Duodenal mucosa (tissue), 2 donors: ENCODE results near the gene APOBEC3F.
"Not testable (repeated sequence)": the region's sequence is repeated elsewhere in the genome, so short reads cannot be mapped to it uniquely, and the experiment has no call there.

ENCODE experiments used
- H3K27ac ChIP-seq: one replicate; pipeline ENCODE4 v1.7.0; 2013; ENCODE audit warnings: low read depth, low read length
- H3K27me3 ChIP-seq, 2 donors: one replicate each; pipeline ENCODE4 v1.7.0; 2013; ENCODE audit warnings: low read length in 2 of 2, control low read depth in 1 of 2; ENCODE audit not compliant: insufficient read depth in 2 of 2, control insufficient read depth in 1 of 2
- H3K36me3 ChIP-seq, 2 donors: one replicate each; pipeline ENCODE4 v1.7.0; 2013; ENCODE audit warnings: low read length in 2 of 2, control low read depth in 1 of 2; ENCODE audit not compliant: insufficient read depth in 2 of 2, control insufficient read depth in 1 of 2
- H3K4me1 ChIP-seq, 2 donors: one replicate each; pipeline ENCODE4 v1.7.0; 2013; ENCODE audit warnings: low read length in 2 of 2, control low read depth in 1 of 2; ENCODE audit not compliant: insufficient read depth in 2 of 2, control insufficient read depth in 1 of 2
- H3K4me3 ChIP-seq, 2 donors: one replicate each; pipeline ENCODE4 v1.7.0; 2013; ENCODE audit warnings: low read length in 2 of 2, low read depth in 1 of 2
- H3K9ac ChIP-seq, 2 donors: one replicate each; pipeline ENCODE4 v1.7.0; 2013; ENCODE audit warnings: low read length in 2 of 2, low read depth in 1 of 2
- H3K9me3 ChIP-seq, 2 donors: one replicate each; pipeline ENCODE4 v1.7.0; 2013; ENCODE audit warnings: low read length in 2 of 2, control low read depth in 1 of 2; ENCODE audit not compliant: control insufficient read depth in 1 of 2

APOBEC3F gene

DNA sequence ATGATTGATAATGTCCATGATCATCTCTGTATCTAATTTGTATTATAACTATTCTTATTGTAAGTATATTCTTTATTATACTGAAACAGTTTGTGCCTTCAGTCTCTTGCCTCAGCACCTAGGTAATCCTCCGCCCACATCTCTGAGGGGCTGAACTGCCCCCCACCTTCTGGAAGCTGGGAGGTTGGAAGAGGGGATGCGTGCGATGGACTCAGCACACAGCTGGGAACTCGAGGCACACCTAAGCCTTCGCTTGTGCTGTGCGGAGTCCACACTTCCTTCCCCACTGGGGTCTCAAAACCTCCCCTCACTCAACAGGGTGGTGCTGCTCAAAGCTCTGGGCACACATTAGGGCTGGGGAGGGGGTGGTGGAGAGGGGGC is 27.1 kb upstream of the APOBEC3F start:
- Histone ChIP-seq H3K27ac (peak overlapping the region; percentile 57), H3K4me3 (peak overlapping the region; percentile 68 to 70), H3K4me1 (peaks cover 5 to 14% of the 10 kb centered on the region in 2 donors), H3K9ac (peak overlapping the region; percentile 63 to 65)
- H3K9me3 ChIP-seq, H3K27me3 ChIP-seq, H3K36me3 ChIP-seq: not testable (repeated sequence)

DNA sequence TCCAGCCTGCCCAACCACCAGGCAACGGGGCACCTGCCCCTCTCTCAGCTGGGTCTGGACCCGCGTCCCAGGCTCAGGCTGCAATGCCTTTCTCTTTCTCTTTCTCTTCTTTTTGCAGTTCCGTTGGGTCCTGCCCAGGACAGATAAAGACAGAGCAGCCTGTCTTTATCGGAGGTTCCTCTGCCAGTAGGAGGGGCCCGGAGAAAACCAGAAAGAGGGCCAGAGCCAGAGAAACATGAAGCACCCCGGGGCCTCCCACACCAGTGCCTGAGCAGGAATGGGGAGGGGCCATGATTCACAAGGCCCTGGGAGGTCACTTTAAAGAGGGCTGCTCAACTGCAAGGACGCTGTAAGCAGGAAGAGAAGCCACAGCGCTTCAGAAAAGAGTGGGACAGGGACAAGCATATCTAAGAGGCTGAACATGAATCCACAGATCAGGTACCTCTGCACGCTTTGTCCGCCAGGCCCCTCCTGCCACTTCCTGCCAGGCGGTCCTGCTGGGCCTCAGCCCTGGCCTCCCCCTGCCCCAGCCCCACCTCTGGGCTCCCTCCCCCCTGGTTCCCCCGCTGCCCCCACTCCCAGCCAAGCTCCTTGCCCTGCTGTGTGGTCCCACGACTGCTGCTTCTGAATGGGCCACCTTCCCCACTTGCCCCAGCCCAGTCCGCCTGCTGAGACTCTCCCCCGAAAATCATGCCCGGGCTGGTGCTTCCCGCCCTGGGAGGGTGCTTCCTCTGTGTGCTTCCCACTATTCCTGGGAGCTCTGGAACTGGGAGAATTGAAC is 26.5 kb upstream of the APOBEC3F start, which contains the start of gene APOBEC3C:
APOBEC3C (plus strand) TSS at position 316 of the 781 bp plus-strand sequence; CDS start at position 422, 106 bp downstream.
- no peaks in the 10 kb centered on the region for H3K36me3 ChIP-seq
- peak within 1 kb of the TSS; percentile 65 to 73 for H3K9ac ChIP-seq
- peak within 1 kb of the TSS; percentile 68 to 70 for H3K4me3 ChIP-seq
- H3K4me1 ChIP-seq = peaks cover 5 to 14% of the 10 kb centered on the region in 2 donors
- peak within 1 kb of the TSS; percentile 57 for H3K27ac ChIP-seq
- H3K27me3 ChIP-seq = no peaks in the 10 kb centered on the region
- no peaks in the 10 kb centered on the region for H3K9me3 ChIP-seq

DNA sequence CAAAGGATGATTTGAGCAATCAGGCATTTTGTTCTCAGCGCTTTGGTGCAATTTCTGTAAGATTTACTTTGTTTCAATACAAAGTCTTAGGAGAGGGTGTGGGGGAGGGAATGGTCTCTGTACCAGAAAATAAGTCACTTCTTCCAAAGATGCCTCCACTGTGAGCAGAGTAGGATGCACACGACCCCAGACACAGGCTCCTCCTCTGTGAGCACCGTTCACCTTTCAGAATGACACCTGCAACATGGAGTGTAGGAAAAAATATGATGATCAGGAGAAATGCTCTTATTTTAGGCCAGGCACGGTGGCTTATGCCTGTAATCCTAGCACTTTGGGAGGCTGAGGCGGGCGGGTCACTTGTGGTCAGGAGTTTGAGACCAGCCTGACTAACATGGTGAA is 25.9 kb upstream of the APOBEC3F start:
- H3K9me3 ChIP-seq, H3K36me3 ChIP-seq, H3K27me3 ChIP-seq: not testable (repeated sequence)
- Histone ChIP-seq H3K9ac (peak overlapping the region; percentile 4 to 65), H3K27ac (peak overlapping the region; percentile 57), H3K4me3 (peak overlapping the region; percentile 68 to 70), H3K4me1 (peaks cover 5 to 14% of the 10 kb centered on the region in 2 donors)

DNA sequence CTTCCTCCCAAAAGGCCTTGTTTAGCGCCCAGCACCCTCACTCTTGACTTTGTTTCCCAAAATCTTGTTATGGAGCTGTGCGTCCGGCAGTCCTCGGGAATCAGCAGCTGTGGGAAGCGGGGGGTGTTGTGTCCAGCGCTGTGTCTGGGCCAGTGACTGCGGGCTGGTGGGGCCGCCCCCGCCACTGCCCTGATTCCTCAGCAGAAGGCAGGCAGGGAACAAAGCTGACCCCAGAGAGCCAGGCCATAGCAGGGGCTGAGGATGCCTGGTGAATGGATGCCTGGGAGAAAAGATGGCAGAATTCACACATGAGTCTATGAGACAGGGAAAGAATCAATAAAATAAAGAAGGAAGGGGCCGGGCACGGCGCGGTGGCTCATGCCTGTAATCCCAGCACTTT is 24.1 kb upstream of the APOBEC3F start:
- Histone ChIP-seq H3K36me3 (no peaks in the 10 kb centered on the region), H3K9ac (no peak overlapping the region), H3K27ac (no peak overlapping the region), H3K9me3 (no peaks in the 10 kb centered on the region), H3K27me3 (no peaks in the 10 kb centered on the region), H3K4me3 (no peak overlapping the region), H3K4me1 (peaks cover 5 to 14% of the 10 kb centered on the region in 2 donors)

DNA sequence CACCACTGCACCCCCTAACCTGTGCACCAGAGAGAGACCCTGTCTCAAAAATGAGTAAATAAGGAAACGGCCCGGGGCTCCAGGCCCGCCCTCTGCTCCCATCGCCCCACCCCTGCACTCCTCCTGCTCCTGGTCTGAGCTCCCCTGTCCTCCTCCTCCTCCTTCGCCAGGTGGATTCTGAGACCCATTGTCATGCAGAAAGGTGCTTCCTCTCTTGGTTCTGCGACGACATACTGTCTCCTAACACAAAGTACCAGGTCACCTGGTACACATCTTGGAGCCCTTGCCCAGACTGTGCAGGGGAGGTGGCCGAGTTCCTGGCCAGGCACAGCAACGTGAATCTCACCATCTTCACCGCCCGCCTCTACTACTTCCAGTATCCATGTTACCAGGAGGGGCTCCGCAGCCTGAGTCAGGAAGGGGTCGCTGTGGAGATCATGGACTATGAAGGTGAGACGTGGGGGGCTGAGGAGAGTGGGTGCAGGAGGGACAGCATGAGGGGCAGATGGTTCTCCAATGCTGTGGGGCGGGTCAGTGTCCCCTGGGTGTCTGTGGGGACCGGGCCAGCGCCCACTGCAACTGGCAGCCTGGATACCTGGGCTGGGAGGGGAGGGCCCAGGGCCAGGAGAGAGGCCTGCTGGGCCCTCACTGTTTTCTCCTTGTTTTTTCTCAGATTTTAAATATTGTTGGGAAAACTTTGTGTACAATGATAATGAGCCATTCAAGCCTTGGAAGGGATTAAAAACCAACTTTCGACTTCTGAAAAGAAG is 22.9 kb upstream of the APOBEC3F start:
- Histone ChIP-seq H3K27me3 (no peaks in the 10 kb centered on the region), H3K9me3 (no peaks in the 10 kb centered on the region), H3K27ac (no peak overlapping the region), H3K4me1 (peaks cover 5 to 18% of the 10 kb centered on the region in 2 donors), H3K4me3 (no peak overlapping the region), H3K36me3 (no peaks in the 10 kb centered on the region), H3K9ac (no peak overlapping the region)

DNA sequence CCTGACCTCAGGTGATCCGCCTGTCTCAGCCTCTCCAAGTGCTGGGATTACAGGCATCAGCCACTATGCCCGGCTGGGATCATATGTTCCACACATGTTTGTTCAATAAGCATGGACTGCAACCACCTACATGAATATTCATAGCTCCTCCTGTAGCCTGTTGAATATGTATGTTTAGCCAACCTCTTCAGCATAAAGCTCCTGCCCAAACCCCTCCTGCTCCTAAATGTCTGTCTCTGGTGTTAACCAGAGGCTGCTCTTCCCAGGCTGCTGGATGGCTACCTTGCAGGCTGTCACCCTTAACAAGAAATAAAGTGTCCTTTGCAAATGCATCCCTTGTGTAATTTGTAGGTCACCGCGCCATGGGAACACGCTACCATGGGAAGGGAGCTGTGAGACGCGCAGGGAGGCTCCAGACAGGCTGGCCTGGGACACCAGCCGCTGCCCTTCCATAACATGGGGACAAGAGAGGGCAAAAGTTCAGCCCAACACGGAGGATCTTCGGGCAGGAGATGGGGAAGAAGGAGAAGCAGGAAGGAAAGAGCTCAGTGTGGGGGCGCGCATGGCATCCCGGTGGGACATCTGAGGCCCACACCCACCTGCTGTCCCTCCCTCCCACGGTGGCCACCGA is 20.5 kb upstream of the APOBEC3F start:
- H3K9ac ChIP-seq, H3K36me3 ChIP-seq, H3K27me3 ChIP-seq, H3K27ac ChIP-seq, H3K9me3 ChIP-seq: not testable (repeated sequence)
- peak overlapping the region in 1 of 2 donors; percentile 54 for H3K4me3 ChIP-seq
- peaks cover 5 to 17% of the 10 kb centered on the region in 2 donors for H3K4me1 ChIP-seq

DNA sequence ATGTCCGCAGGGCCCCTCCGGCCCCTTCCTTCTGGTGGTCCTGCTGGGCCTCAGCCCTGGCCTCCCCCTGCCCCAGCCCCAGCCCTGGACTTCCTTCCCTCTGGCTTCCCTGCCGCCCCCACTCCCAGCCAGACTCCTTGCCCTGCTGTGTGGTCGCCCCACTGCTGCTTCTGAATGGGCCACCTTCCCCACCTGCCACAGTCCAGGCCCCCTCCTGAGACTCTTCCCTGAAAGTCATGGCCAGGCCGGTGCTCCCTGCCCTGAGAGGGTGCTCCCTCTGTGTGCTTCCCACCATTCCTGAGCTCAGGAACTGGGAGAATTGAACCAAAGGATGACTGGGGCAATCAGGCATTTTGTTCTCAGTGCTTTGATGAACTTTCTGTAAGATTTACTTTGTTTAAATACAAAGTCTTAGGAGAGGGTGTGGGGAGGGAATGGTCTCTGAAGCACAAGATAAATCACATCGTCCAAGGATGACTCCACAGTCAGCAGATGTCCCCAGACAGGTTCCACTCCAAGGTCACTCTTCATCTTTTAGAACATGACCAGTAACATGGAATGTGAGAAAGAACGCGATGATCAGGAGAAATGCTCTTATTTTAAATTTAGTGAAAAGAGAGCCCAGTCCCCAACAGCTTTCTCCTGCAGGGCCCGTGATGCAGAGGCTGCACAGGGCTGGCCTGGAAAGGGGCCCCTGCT is 19.0 kb upstream of the APOBEC3F start:
- Histone ChIP-seq H3K27ac (peak overlapping the region; percentile 22), H3K36me3 (peaks cover 0 to 10% of the 10 kb centered on the region in 2 donors), H3K4me1 (peaks cover 0 to 15% of the 10 kb centered on the region in 2 donors), H3K27me3 (no peaks in the 10 kb centered on the region), H3K4me3 (peak overlapping the region; percentile 69 to 77), H3K9ac (peak overlapping the region; percentile 62 to 74), H3K9me3 (no peaks in the 10 kb centered on the region)

DNA sequence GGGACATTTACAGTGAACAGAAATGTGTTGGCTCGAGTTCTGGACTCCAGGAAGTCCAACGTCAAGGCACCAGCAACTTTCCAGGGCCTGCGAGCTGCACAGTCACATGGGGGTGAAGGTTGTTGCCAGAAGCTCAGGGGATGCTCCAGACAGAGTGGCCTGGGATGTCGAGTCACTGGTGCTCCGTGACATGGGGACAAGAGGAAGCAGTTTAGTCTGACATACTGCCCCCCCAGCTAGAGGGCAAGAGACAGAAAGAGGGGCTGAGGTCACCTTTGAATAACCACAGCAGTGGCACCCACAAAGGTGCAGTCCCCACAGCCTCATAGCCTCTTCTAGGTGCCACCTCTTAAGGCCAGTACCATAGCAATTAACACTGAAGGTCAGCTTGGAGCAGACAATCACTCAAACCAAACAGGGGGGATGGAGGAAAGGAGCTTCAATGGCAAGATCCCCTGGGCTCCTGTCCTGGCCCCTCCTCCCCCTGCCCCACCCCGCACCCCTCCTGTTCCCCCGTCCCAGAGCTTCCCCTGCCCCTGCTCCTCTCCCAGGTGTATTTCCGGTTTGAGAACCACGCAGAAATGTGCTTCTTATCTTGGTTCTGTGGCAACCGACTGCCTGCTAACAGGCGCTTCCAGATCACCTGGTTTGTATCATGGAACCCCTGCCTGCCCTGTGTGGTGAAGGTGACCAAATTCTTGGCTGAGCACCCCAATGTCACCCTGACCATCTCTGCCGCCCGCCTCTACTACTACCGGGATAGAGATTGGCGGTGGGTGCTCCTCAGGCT is 15.9 kb upstream of the APOBEC3F start:
- Histone ChIP-seq H3K27ac (no peak overlapping the region), H3K36me3 (peaks cover 0 to 10% of the 10 kb centered on the region in 2 donors), H3K4me1 (peaks cover 0 to 15% of the 10 kb centered on the region in 2 donors), H3K9me3 (no peaks in the 10 kb centered on the region), H3K4me3 (no peak overlapping the region), H3K27me3 (no peaks in the 10 kb centered on the region), H3K9ac (no peak overlapping the region)

DNA sequence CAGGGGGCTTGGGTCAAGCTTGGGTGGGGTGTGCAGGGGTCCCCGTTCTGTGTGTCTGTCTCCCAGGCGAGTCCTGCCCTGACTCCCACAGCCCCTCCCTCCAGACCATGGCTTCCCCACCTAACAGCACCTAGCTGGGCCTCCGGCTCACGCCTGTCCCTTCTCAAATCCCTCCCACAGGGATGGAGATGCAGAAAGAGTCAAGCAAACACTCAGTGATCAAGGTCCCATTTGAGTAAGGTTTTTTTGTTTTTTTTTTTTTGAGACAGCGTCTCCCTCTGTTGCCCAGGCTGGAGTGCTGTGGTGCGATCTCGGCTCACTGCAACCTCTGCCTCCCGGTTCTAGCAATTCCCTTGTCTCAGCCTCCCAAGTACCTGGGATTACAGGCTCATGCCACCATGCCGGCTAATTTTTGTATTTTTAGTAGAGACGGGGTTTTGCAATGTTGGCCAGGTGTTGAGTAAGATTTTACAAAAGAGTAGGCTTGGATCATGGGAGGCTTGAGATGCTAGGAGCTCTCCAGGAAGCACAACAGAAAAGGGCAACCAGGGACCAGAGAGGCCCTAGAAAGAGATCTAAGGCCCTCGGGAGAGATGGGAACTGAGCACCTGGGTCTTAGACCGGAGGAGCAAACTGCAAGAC is 14.0 kb upstream of the APOBEC3F start:
- Histone ChIP-seq H3K4me3 (no peak overlapping the region), H3K27ac (no peak overlapping the region), H3K4me1 (peaks cover 0 to 15% of the 10 kb centered on the region in 2 donors), H3K9ac (no peak overlapping the region), H3K9me3 (no peaks in the 10 kb centered on the region), H3K36me3 (peaks cover 0 to 10% of the 10 kb centered on the region in 2 donors), H3K27me3 (no peaks in the 10 kb centered on the region)
